NOMO-1 (cell line): Measurements from ENCODE around the gene SLC8A1.

Experiments
- DNase-seq, 2 experiments: peaks; one replicate each; lab custom pipeline; 2025; ENCODE audit not compliant: unreplicated experiment in 2 of 2; lab: John Stamatoyannopoulos, UW

SLC8A1 gene

GRCh38 chr2:40128796-40129195, 323.1 kb downstream of the SLC8A1 start:
- no peak for DNase-seq

GRCh38 chr2:40127890-40128557, 323.9 kb downstream of the SLC8A1 start:
- no peak for DNase-seq

GRCh38 chr2:40127146-40127545, 324.7 kb downstream of the SLC8A1 start:
- DNase-seq = no peak

- DNase-seq = no peak
Measured at GRCh38 chr2:40126006-40126405, 325.9 kb downstream of the SLC8A1 start.

GRCh38 chr2:40123746-40124145, 328.1 kb downstream of the SLC8A1 start:
- DNase-seq = no peak

GRCh38 chr2:40123326-40123725, 328.6 kb downstream of the SLC8A1 start:
- no peak for DNase-seq

- DNase-seq = no peak
Measured at GRCh38 chr2:40120957-40121356, 330.9 kb downstream of the SLC8A1 start.

GRCh38 chr2:40120026-40120425, 331.9 kb downstream of the SLC8A1 start:
- DNase-seq = no peak

- no peak for DNase-seq
Measured at GRCh38 chr2:40118622-40119021, 333.3 kb downstream of the SLC8A1 start.

- DNase-seq = no peak
Measured at GRCh38 chr2:40115894-40116293, 336.0 kb downstream of the SLC8A1 start.

- DNase-seq = no peak
Measured at GRCh38 chr2:40115348-40115747, 336.5 kb downstream of the SLC8A1 start.

- no peak for DNase-seq
Measured at GRCh38 chr2:40113997-40114396, 337.9 kb downstream of the SLC8A1 start.

- no peak for DNase-seq
Measured at GRCh38 chr2:40113272-40113968, 338.5 kb downstream of the SLC8A1 start.

GRCh38 chr2:40109381-40109780, 342.5 kb downstream of the SLC8A1 start:
- no peak for DNase-seq

- DNase-seq = no peak
Measured at GRCh38 chr2:40108851-40109250, 343.0 kb downstream of the SLC8A1 start.

GRCh38 chr2:40106061-40106460, 345.8 kb downstream of the SLC8A1 start:
- no peak for DNase-seq

GRCh38 chr2:40105593-40105992, 346.3 kb downstream of the SLC8A1 start:
- DNase-seq = no peak

GRCh38 chr2:40103590-40103989, 348.3 kb downstream of the SLC8A1 start:
- DNase-seq = no peak

GRCh38 chr2:40103163-40103562, 348.7 kb downstream of the SLC8A1 start:
- DNase-seq = peak; percentile 13 to 42

- peak in 1 of 2 experiments; percentile 21 for DNase-seq
Measured at GRCh38 chr2:40102447-40102846, 349.4 kb downstream of the SLC8A1 start.

- peak; percentile 23 to 38 for DNase-seq
Measured at GRCh38 chr2:40101131-40101575, 350.7 kb downstream of the SLC8A1 start.

- DNase-seq = no peak
Measured at GRCh38 chr2:40100676-40101075, 351.2 kb downstream of the SLC8A1 start.
